Breast epithelium (tissue), 3 donors: ENCODE data around the gene PCDH15.

Source experiments
- CTCF ChIP-seq, 3 donors: fragments of 450-650 bp; IDR thresholded peaks; one replicate each; pipeline ENCODE4 v1.5.1; 2016 to 2017; ENCODE audit warnings: antibody characterized with exemption in 3 of 3, mild to moderate bottlenecking in 3 of 3, moderate library complexity in 3 of 3
- POLR2A ChIP-seq: fragments of 450-650 bp; IDR thresholded peaks from one replicate; pipeline ENCODE4 v1.6.1; 2016; ENCODE audit warnings: antibody characterized with exemption, mild to moderate bottlenecking, moderate library complexity
- POLR2AphosphoS5 ChIP-seq, 3 donors: sonication (generic); formaldehyde crosslinking; IDR thresholded peaks; one replicate each; pipeline ENCODE4 v1.6.1; 2017; ENCODE audit warnings: antibody characterized with exemption in 3 of 3

GRCh38 chr10:54525816-54526215, 275.2 kb downstream of the PCDH15 start:
- TF ChIP-seq CTCF (IDR thresholded peaks at IDR 0.05): no peak
- no peak for TF ChIP-seq POLR2A
- TF ChIP-seq POLR2AphosphoS5 (IDR thresholded peaks at IDR 0.05): no peak
